Chondrocyte (in vitro differentiated cells): ENCODE measurements around the gene FLNB. TPM values are rescaled to one million over a fixed set of nuclear protein-coding genes. Genes with fewer than 3 reads are reported as not detected.

Experiments
- DNase-seq: peaks from one replicate; pipeline ENCODE4 v3.0.0; 2021; ENCODE audit warnings: mixed read lengths, low spot score
- H3K27ac Mint-ChIP-seq: one replicate; pipeline ENCODE4 v1.8.0; 2021; ENCODE audit warnings: mild to moderate bottlenecking, moderate library complexity, mixed read lengths; ENCODE audit not compliant: unreplicated experiment
- H3K27me3 Mint-ChIP-seq: 2 replicates; pipeline ENCODE4 v1.8.0; 2021; ENCODE audit warnings: low read depth, mixed read lengths
- H3K36me3 Mint-ChIP-seq: 2 replicates; pipeline ENCODE4 v1.8.0; 2021; ENCODE audit warnings: low read depth, mixed read lengths
- H3K4me1 Mint-ChIP-seq: 2 replicates; pipeline ENCODE4 v1.8.0; 2021; ENCODE audit warnings: low read depth, mild to moderate bottlenecking, mixed read lengths
- H3K4me3 Mint-ChIP-seq: one replicate; pipeline ENCODE4 v1.8.0; 2021; ENCODE audit warnings: mild to moderate bottlenecking, moderate library complexity, mixed read lengths; ENCODE audit not compliant: unreplicated experiment
- H3K9me3 Mint-ChIP-seq: 2 replicates; pipeline ENCODE4 v1.8.0; 2021; ENCODE audit warnings: low read depth, mixed read lengths
- total RNA-seq: library from RNA; stranded (reverse); gene quantifications from 3 replicates; pipeline ENCODE4 v1.2.1, GENCODE V29; 2021
- TF ChIP-seq, protein P1 (sequence below): fragments of 200-600 bp; sonication (generic); IDR thresholded peaks from 2 replicates; pipeline ENCODE4 v1.5.0; 2021; ENCODE audit warnings: antibody characterized with exemption, mild to moderate bottlenecking, moderate library complexity

FLNB gene
- total RNA-seq, 1 donor from 2014 or later: 70.2 TPM

DNA sequence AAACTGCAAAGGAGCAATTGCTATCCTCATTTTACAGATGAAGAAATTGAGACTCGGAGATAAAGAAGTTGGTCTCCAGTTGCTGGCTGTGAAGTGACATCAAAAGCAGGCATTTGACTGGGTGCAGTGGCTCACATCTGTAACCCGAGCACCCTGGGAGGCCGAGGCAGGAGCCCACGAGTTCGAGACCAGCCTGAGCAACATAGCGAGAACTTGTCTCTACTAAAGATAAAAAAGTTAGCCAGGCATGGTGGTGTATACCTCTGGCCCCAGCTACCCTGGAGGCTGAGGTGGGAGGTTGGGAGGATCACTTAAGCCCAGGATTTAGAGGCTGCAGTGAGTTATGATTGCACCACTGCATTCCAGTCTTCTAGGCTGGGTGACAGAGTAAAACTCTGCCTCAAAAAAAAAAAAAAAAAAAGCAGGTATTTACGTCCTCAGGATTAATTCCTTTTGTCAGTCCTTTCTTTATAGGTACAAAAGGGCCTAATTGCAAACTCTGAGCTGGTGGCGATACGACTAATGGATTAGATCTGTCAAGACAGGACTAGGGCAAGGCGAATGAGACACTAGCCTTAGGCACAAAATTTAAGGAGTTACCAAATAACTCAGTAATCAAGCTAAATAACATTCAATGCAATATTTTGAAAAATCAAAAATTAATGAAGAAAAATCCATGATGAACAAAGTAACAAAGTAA lies 208.4 kb downstream of the FLNB start:
- Mint-ChIP-seq H3K36me3 (no peaks in the 10 kb centered on the region), H3K4me1 (peaks cover 6% of the 10 kb centered on the region), H3K27me3 (peaks cover 14% of the 10 kb centered on the region), H3K27ac (no peak overlapping the region), H3K4me3 (no peak overlapping the region), H3K9me3 (peaks cover 10% of the 10 kb centered on the region)
- TF ChIP-seq, protein P1, sequence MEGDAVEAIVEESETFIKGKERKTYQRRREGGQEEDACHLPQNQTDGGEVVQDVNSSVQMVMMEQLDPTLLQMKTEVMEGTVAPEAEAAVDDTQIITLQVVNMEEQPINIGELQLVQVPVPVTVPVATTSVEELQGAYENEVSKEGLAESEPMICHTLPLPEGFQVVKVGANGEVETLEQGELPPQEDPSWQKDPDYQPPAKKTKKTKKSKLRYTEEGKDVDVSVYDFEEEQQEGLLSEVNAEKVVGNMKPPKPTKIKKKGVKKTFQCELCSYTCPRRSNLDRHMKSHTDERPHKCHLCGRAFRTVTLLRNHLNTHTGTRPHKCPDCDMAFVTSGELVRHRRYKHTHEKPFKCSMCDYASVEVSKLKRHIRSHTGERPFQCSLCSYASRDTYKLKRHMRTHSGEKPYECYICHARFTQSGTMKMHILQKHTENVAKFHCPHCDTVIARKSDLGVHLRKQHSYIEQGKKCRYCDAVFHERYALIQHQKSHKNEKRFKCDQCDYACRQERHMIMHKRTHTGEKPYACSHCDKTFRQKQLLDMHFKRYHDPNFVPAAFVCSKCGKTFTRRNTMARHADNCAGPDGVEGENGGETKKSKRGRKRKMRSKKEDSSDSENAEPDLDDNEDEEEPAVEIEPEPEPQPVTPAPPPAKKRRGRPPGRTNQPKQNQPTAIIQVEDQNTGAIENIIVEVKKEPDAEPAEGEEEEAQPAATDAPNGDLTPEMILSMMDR: no peak
- no peak for DNase-seq

DNA sequence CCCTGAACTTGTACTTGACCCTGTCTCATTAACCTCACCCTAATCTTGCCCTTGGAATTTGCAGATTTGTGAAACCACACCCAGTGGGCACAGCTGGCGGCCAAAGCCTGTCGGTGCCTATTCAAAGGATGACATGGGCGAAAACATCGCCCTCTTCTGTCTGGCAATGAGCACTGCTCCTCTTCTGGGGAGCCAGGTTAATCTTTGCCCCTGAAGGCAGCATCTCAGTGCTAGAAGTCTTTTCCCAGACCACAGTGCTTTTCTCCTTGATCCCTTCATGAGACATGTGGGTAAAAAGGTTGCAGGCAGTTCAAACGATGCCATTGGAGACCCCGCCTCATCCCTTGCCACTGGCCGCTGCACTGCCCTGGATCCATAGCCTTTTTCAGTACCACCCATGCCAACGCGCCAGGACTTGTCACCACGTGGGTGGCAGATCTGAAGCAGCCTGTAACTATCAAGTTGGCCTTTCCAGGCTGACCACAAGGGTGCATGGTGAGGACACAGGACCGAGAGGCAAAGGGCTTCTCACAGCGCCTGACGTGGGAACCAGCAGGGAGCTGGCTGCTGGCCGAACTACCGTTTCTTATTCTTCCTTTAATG lies 209.1 kb downstream of the FLNB start:
- Mint-ChIP-seq H3K9me3 (peaks cover 10% of the 10 kb centered on the region), H3K4me3 (peak overlapping the region; percentile 40), H3K36me3 (no peaks in the 10 kb centered on the region), H3K27ac (no peak overlapping the region), H3K27me3 (peaks cover 12% of the 10 kb centered on the region), H3K4me1 (peaks cover 6% of the 10 kb centered on the region)
- no peak for DNase-seq
- TF ChIP-seq, protein P1: peak; percentile 91

DNA sequence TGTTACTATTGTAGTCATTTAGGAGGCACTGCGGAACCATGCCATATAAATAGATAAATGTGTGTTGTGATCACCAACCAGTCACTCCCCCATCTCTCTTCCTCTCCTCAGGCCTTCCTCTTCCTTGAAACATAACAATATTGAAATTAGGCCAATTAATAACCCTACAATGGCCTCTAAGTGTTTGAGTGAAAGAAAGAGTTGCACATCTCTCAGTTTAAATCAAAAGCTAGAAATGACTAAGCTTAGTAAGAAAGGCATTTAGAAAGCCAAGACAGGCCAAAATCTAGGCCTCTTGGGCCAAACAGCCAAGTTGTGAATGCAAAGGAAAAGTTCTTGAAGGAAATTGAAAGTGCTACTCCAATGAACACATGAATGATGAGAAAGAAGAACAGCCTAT lies 210.7 kb downstream of the FLNB start:
- TF ChIP-seq, protein P1: no peak
- H3K27me3 Mint-ChIP-seq: peaks cover 12% of the 10 kb centered on the region
- H3K36me3 Mint-ChIP-seq: no peaks in the 10 kb centered on the region
- no peak for DNase-seq
- H3K4me1 Mint-ChIP-seq: peaks cover 6% of the 10 kb centered on the region
- peaks cover 10% of the 10 kb centered on the region for H3K9me3 Mint-ChIP-seq
- H3K27ac Mint-ChIP-seq: no peak overlapping the region
- H3K4me3 Mint-ChIP-seq: no peak overlapping the region

Other genes starting within 250 kb of the FLNB start
- not detected in 3 replicates for gene DNASE1L3, start 202.6 kb downstream of the FLNB start, total RNA-seq
- gene ABHD6, start 229.4 kb downstream of the FLNB start, total RNA-seq: 5.1 to 9.4 TPM (median 7.4 TPM) in 3 replicates